Measurements from ENCODE around the gene PGM1. TPM values are rescaled to one million over a fixed set of nuclear protein-coding genes. Genes with fewer than 3 reads are reported as not detected.

Gene PGM1
- total RNA-seq, 1 experiment from 2014 or later = 77.2 TPM

- Histone ChIP-seq H3K9me3 (ENCODE audit: control insufficient read depth, insufficient read depth, low read depth, low read length) (no peaks in the 10 kb centered on the region; the same call in 1 of the 2 replicates), H3K27me3 (ENCODE audit: control insufficient read depth, insufficient read depth, low read length) (no peaks in the 10 kb centered on the region), H3K4me1 (ENCODE audit: control insufficient read depth, insufficient read depth, low read length) (0 out of 2 replicates have a peak, but pooled peaks cover 5% of the 10 kb centered on the region), H3K4me3 (ENCODE audit: low read depth in 2 of 2, low read length in 2 of 2) (no peak overlapping the region), H3K27ac (ENCODE audit: low read length) (no peak overlapping the region), H3K36me3 (ENCODE audit: control insufficient read depth, insufficient read depth, low read length) (no peaks in the 10 kb centered on the region)
- BruUV-seq (replicated peaks) = no TSS peak
- DNase-seq (ENCODE audit: low read depth, low spot score) (no peak), ATAC-seq (no peak)
- TF ChIP-seq POLR2AphosphoS5 (IDR thresholded peaks at IDR 0.05; ENCODE audit: low read depth, low read length) (no peak), REST (IDR thresholded peaks at IDR 0.05; ENCODE audit: insufficient read depth in 1 of 2, low read depth in 2 of 2, low read length in 1 of 2) (no peak), SIN3A (IDR thresholded peaks at IDR 0.05; ENCODE audit: borderline replicate concordance, insufficient read depth, low read depth, low read length) (no peak), TCF7L2 (IDR thresholded peaks at IDR 0.05; ENCODE audit: low read depth, low read length) (no peak), CTCF (IDR thresholded peaks at IDR 0.05) (no peak)
- CTCF ChIA-PET = no interaction called here
- intact Hi-C loops (cut with micrococcal nuclease; ENCODE audit: unreplicated experiment) = no loop called here
- in situ Hi-C loops (cut with HindIII; ENCODE audit: low pct_unique_long_range_greater_than_20kb, low sequenced_read_pairs) = no loop called here
- POLR2A ChIA-PET = no interaction called here
Measured at GRCh38 chr1:63671514-63671913, 78.3 kb downstream of the PGM1 start.

GRCh38 chr1:63674238-63674864 lies 81.1 kb downstream of the PGM1 start:
- peak overlapping the region; percentile 64; the same call in 1 of the 2 replicates for H3K27ac ChIP-seq (ENCODE audit: low read length)

More at GRCh38 chr1:63674238-63674864, 81.1 kb downstream of the PGM1 start:
- in situ Hi-C loops (cut with HindIII; ENCODE audit: low pct_unique_long_range_greater_than_20kb, low sequenced_read_pairs) (no loop called here), intact Hi-C loops (cut with micrococcal nuclease; ENCODE audit: unreplicated experiment) (loop anchor here (2.0 kb wide), 1 partner anchor 568 kb away; no protein-coding TSS in a partner anchor)
- Histone ChIP-seq H3K9me3 (ENCODE audit: control insufficient read depth, insufficient read depth, low read depth, low read length) (peaks cover 4% of the 10 kb centered on the region; the same call in 1 of the 2 replicates), H3K4me1 (ENCODE audit: control insufficient read depth, insufficient read depth, low read length) (0 out of 2 replicates have a peak, but pooled peaks cover 5% of the 10 kb centered on the region), H3K27me3 (ENCODE audit: control insufficient read depth, insufficient read depth, low read length) (no peaks in the 10 kb centered on the region), H3K36me3 (ENCODE audit: control insufficient read depth, insufficient read depth, low read length) (no peaks in the 10 kb centered on the region), H3K4me3 (ENCODE audit: low read depth in 2 of 2, low read length in 2 of 2) (no peak overlapping the region)
- CTCF ChIA-PET = interaction anchor here (0.5 to 1.3 kb wide), 14 partner anchors 11 to 572 kb away, joined by 3 to 12 read pairs (median 4); no protein-coding TSS in a partner anchor
- no TSS peak for BruUV-seq (replicated peaks)
- POLR2A ChIA-PET = no interaction called here
- ATAC-seq = peak; percentile 98
- peak; percentile 73 for DNase-seq (ENCODE audit: low read depth, low spot score)
- TF ChIP-seq REST (IDR thresholded peaks at IDR 0.05; ENCODE audit: insufficient read depth in 1 of 2, low read depth in 2 of 2, low read length in 1 of 2) (no peak), SIN3A (IDR thresholded peaks at IDR 0.05; ENCODE audit: borderline replicate concordance, insufficient read depth, low read depth, low read length) (no peak), CTCF (IDR thresholded peaks at IDR 0.05) (peak; percentile 84), POLR2AphosphoS5 (IDR thresholded peaks at IDR 0.05; ENCODE audit: low read depth, low read length) (no peak)

All from Panc1 (cell line).